Measurements from ENCODE around the gene MORN1. TPM values are rescaled to one million over a fixed set of nuclear protein-coding genes. Genes with fewer than 3 reads are reported as not detected.
"Not testable (repeated sequence)": the region's sequence is repeated elsewhere in the genome, so short reads cannot be mapped to it uniquely, and the experiment has no call there.

MORN1 gene
- total RNA-seq = 1 to 10 TPM; 6.2 to 7.9 TPM

- ChIA-PET POLR2A (interaction anchor here (0.6 to 2.9 kb wide), 17 partner anchors 9 to 202 kb away, joined by 3 to 17 read pairs (median 4); partner anchors contain the start of genes FAAP20, PEX10 and TNFRSF14), CTCF (interaction anchor here (0.7 to 5.8 kb wide), 6 partner anchors 10 to 346 kb away, joined by 3 to 55 read pairs (median 4); partner anchors contain the start of gene FAAP20)
- DNase-seq (peak; percentile 99), ATAC-seq (peak; percentile 98)
- Mint-ChIP-seq H3K27ac (peak within 1 kb of the TSS; percentile 92), H3K36me3 (ENCODE audit: low read depth) (peaks cover 31% of the 10 kb centered on the region), H3K9me3 (ENCODE audit: insufficient read depth) (no peaks in the 10 kb centered on the region), H3K27me3 (ENCODE audit: low read depth) (no peaks in the 10 kb centered on the region), H3K4me1 (ENCODE audit: low read depth) (peaks cover 40% of the 10 kb centered on the region), H3K4me3 (peak within 1 kb of the TSS; percentile 92)
Measured at GRCh38 chr1:2391041-2391930, at the start of gene MORN1, which contains the start of gene RER1. Gene MORN1, minus strand, starts transcription at chr1:2391554. Its CDS starts 21 bp downstream, at chr1:2391533. Gene RER1, plus strand, starts transcription at chr1:2391841. Its CDS starts 3,950 bp downstream, at chr1:2395791.

- H3K27me3 Mint-ChIP-seq (ENCODE audit: low read depth); CTCF ChIA-PET; H3K27ac Mint-ChIP-seq; ATAC-seq; H3K9me3 Mint-ChIP-seq (ENCODE audit: insufficient read depth); H3K36me3 Mint-ChIP-seq (ENCODE audit: low read depth); POLR2A ChIA-PET; H3K4me1 Mint-ChIP-seq (ENCODE audit: low read depth); DNase-seq; H3K4me3 Mint-ChIP-seq: not testable (repeated sequence)
Measured at GRCh38 chr1:2440346-2440745, 49.0 kb upstream of the MORN1 start.

- H3K27ac Mint-ChIP-seq = no peak overlapping the region
- POLR2A ChIA-PET = no interaction called here
- H3K36me3 Mint-ChIP-seq (ENCODE audit: low read depth) = no peaks in the 10 kb centered on the region
- no peaks in the 10 kb centered on the region for H3K9me3 Mint-ChIP-seq (ENCODE audit: insufficient read depth)
- no peaks in the 10 kb centered on the region for H3K4me1 Mint-ChIP-seq (ENCODE audit: low read depth)
- CTCF ChIA-PET = no interaction called here
- ATAC-seq (no peak), DNase-seq (no peak)
- peaks cover 3% of the 10 kb centered on the region for H3K27me3 Mint-ChIP-seq (ENCODE audit: low read depth)
- no peak overlapping the region for H3K4me3 Mint-ChIP-seq
Measured at GRCh38 chr1:2439369-2439768, 48.0 kb upstream of the MORN1 start.

- POLR2A ChIA-PET = no interaction called here
- no peak overlapping the region for H3K4me3 Mint-ChIP-seq
- CTCF ChIA-PET = no interaction called here
- H3K9me3 Mint-ChIP-seq (ENCODE audit: insufficient read depth) = no peaks in the 10 kb centered on the region
- DNase-seq (no peak), ATAC-seq (no peak)
- H3K36me3 Mint-ChIP-seq (ENCODE audit: low read depth) = no peaks in the 10 kb centered on the region
- H3K27ac Mint-ChIP-seq = no peak overlapping the region
- H3K27me3 Mint-ChIP-seq (ENCODE audit: low read depth) = peaks cover 3% of the 10 kb centered on the region
- no peaks in the 10 kb centered on the region for H3K4me1 Mint-ChIP-seq (ENCODE audit: low read depth)
Measured at GRCh38 chr1:2438641-2439040, 47.3 kb upstream of the MORN1 start.

GRCh38 chr1:2438038-2438437 lies 46.7 kb upstream of the MORN1 start:
- DNase-seq = no peak
- Mint-ChIP-seq H3K4me1 (ENCODE audit: low read depth) (no peaks in the 10 kb centered on the region), H3K27ac (no peak overlapping the region), H3K27me3 (ENCODE audit: low read depth) (peaks cover 3% of the 10 kb centered on the region), H3K36me3 (ENCODE audit: low read depth) (no peaks in the 10 kb centered on the region), H3K4me3 (no peak overlapping the region), H3K9me3 (ENCODE audit: insufficient read depth) (no peaks in the 10 kb centered on the region)
- POLR2A ChIA-PET = no interaction called here
- ATAC-seq = no peak
- CTCF ChIA-PET = no interaction called here

GRCh38 chr1:2437617-2438016 lies 46.3 kb upstream of the MORN1 start:
- Mint-ChIP-seq H3K27ac (peak overlapping the region; percentile 70), H3K27me3 (ENCODE audit: low read depth) (no peaks in the 10 kb centered on the region), H3K4me1 (ENCODE audit: low read depth) (no peaks in the 10 kb centered on the region), H3K4me3 (no peak overlapping the region), H3K36me3 (ENCODE audit: low read depth) (no peaks in the 10 kb centered on the region), H3K9me3 (ENCODE audit: insufficient read depth) (no peaks in the 10 kb centered on the region)
- ChIA-PET POLR2A (no interaction called here), CTCF (no interaction called here)
- no peak for DNase-seq
- ATAC-seq = no peak

- no peak for ATAC-seq
- no peaks in the 10 kb centered on the region for H3K36me3 Mint-ChIP-seq (ENCODE audit: low read depth)
- H3K27ac Mint-ChIP-seq = no peak overlapping the region
- CTCF ChIA-PET = no interaction called here
- POLR2A ChIA-PET = no interaction called here
- no peaks in the 10 kb centered on the region for H3K27me3 Mint-ChIP-seq (ENCODE audit: low read depth)
- DNase-seq = no peak
- no peaks in the 10 kb centered on the region for H3K4me1 Mint-ChIP-seq (ENCODE audit: low read depth)
- no peaks in the 10 kb centered on the region for H3K9me3 Mint-ChIP-seq (ENCODE audit: insufficient read depth)
- H3K4me3 Mint-ChIP-seq = no peak overlapping the region
Measured at GRCh38 chr1:2436876-2437275, 45.5 kb upstream of the MORN1 start.

GRCh38 chr1:2435746-2436355 lies 44.5 kb upstream of the MORN1 start:
- Mint-ChIP-seq H3K27me3 (ENCODE audit: low read depth) (no peaks in the 10 kb centered on the region), H3K4me3 (no peak overlapping the region), H3K4me1 (ENCODE audit: low read depth) (no peaks in the 10 kb centered on the region), H3K36me3 (ENCODE audit: low read depth) (no peaks in the 10 kb centered on the region), H3K27ac (no peak overlapping the region), H3K9me3 (ENCODE audit: insufficient read depth) (no peaks in the 10 kb centered on the region)
- POLR2A ChIA-PET = no interaction called here
- no peak for DNase-seq
- ATAC-seq = no peak
- CTCF ChIA-PET = no interaction called here

GRCh38 chr1:2435091-2435490 lies 43.7 kb upstream of the MORN1 start:
- ChIA-PET POLR2A (interaction anchor here (1.3 kb wide), 1 partner anchor 112 kb away, joined by 3 read pairs; no protein-coding TSS in a partner anchor), CTCF (no interaction called here)
- no peaks in the 10 kb centered on the region for H3K27me3 Mint-ChIP-seq (ENCODE audit: low read depth)
- DNase-seq (no peak), ATAC-seq (no peak)
- no peaks in the 10 kb centered on the region for H3K36me3 Mint-ChIP-seq (ENCODE audit: low read depth)
- H3K4me1 Mint-ChIP-seq (ENCODE audit: low read depth) = no peaks in the 10 kb centered on the region
- no peaks in the 10 kb centered on the region for H3K9me3 Mint-ChIP-seq (ENCODE audit: insufficient read depth)
- H3K27ac Mint-ChIP-seq = peak overlapping the region; percentile 30
- H3K4me3 Mint-ChIP-seq = no peak overlapping the region

- DNase-seq (no peak), ATAC-seq (no peak)
- H3K4me1 Mint-ChIP-seq (ENCODE audit: low read depth) = peaks cover 3% of the 10 kb centered on the region
- no peaks in the 10 kb centered on the region for H3K36me3 Mint-ChIP-seq (ENCODE audit: low read depth)
- POLR2A ChIA-PET = interaction anchor here (1.3 kb wide), 1 partner anchor 113 kb away, joined by 3 read pairs; no protein-coding TSS in a partner anchor
- CTCF ChIA-PET = interaction anchor here (1.3 kb wide), 1 partner anchor 90 kb away, joined by 3 read pairs; no protein-coding TSS in a partner anchor
- no peaks in the 10 kb centered on the region for H3K27me3 Mint-ChIP-seq (ENCODE audit: low read depth)
- no peaks in the 10 kb centered on the region for H3K9me3 Mint-ChIP-seq (ENCODE audit: insufficient read depth)
- H3K27ac Mint-ChIP-seq = no peak overlapping the region
- no peak overlapping the region for H3K4me3 Mint-ChIP-seq
Measured at GRCh38 chr1:2433936-2434655, 42.7 kb upstream of the MORN1 start.

- H3K27me3 Mint-ChIP-seq (ENCODE audit: low read depth) = no peaks in the 10 kb centered on the region
- ATAC-seq (no peak), DNase-seq (no peak)
- CTCF ChIA-PET = interaction anchor here (1.3 kb wide), 1 partner anchor 90 kb away, joined by 3 read pairs; no protein-coding TSS in a partner anchor
- POLR2A ChIA-PET = no interaction called here
- H3K4me3 Mint-ChIP-seq = no peak overlapping the region
- no peaks in the 10 kb centered on the region for H3K9me3 Mint-ChIP-seq (ENCODE audit: insufficient read depth)
- H3K36me3 Mint-ChIP-seq (ENCODE audit: low read depth) = no peaks in the 10 kb centered on the region
- H3K4me1 Mint-ChIP-seq (ENCODE audit: low read depth) = peaks cover 3% of the 10 kb centered on the region
- H3K27ac Mint-ChIP-seq = no peak overlapping the region
Measured at GRCh38 chr1:2433196-2433595, 41.8 kb upstream of the MORN1 start.

- H3K36me3 Mint-ChIP-seq (ENCODE audit: low read depth) = no peaks in the 10 kb centered on the region
- ATAC-seq = no peak
- POLR2A ChIA-PET = no interaction called here
- no peaks in the 10 kb centered on the region for H3K9me3 Mint-ChIP-seq (ENCODE audit: insufficient read depth)
- H3K27me3 Mint-ChIP-seq (ENCODE audit: low read depth) = no peaks in the 10 kb centered on the region
- DNase-seq = no peak
- CTCF ChIA-PET = no interaction called here
- H3K4me3 Mint-ChIP-seq = no peak overlapping the region
- H3K4me1 Mint-ChIP-seq (ENCODE audit: low read depth) = peaks cover 3% of the 10 kb centered on the region
- H3K27ac Mint-ChIP-seq = no peak overlapping the region
Measured at GRCh38 chr1:2432441-2432844, 41.1 kb upstream of the MORN1 start.
